Keratinocyte (primary cell): ENCODE measurements around the gene OR11H7. TPM values are rescaled to one million over a fixed set of nuclear protein-coding genes. Genes with fewer than 3 reads are reported as not detected.
A peak's percentile ranks its signal among the peaks of the same experiment; 100 is the strongest.
"Not testable (repeated sequence)": the region's sequence is repeated elsewhere in the genome, so short reads cannot be mapped to it uniquely, and the experiment has no call there.

Experiments used
- DNase-seq: peaks from one replicate; pipeline ENCODE4 v3.0.0-alpha.2; 2011; ENCODE audit warnings: low read depth, missing footprints, low spot score
- FAIRE-seq: peaks from 2 replicates; lab custom pipeline; 2011; peaks lifted over from hg19 to GRCh38; lab: Jason Lieb, UNC
- H2AFZ ChIP-seq: 2 replicates; pipeline ENCODE4 v1.6.0; 2012; ENCODE audit warnings: low read length, control low read depth, inconsistent platforms; ENCODE audit not compliant: control insufficient read depth
- H3K27ac ChIP-seq: 2 replicates; pipeline ENCODE4 v1.5.1; 2011; ENCODE audit warnings: low read length; ENCODE audit not compliant: control insufficient read depth, insufficient read depth
- H3K27me3 ChIP-seq: 3 replicates; pipeline ENCODE4 v1.6.0; 2011; ENCODE audit warnings: low read length; ENCODE audit not compliant: control insufficient read depth, insufficient read depth; ENCODE audit errors: extremely low read depth
- H3K36me3 ChIP-seq, 2 experiments: 2 replicates in 1 of 2; 3 replicates in 1 of 2; pipeline ENCODE4 v1.5.1; 2011; ENCODE audit warnings: low read length in 2 of 2, mild to moderate bottlenecking in 1 of 2; ENCODE audit not compliant: control insufficient read depth in 2 of 2, insufficient read depth in 2 of 2; ENCODE audit errors: extremely low read depth in 1 of 2
- H3K4me1 ChIP-seq: 3 replicates; pipeline ENCODE4 v1.5.1; 2011; ENCODE audit warnings: low read length; ENCODE audit not compliant: control insufficient read depth, insufficient read depth; ENCODE audit errors: extremely low read depth
- H3K4me2 ChIP-seq: 3 replicates; pipeline ENCODE4 v1.6.0; 2011; ENCODE audit warnings: low read depth, low read length; ENCODE audit not compliant: control insufficient read depth, insufficient read depth; ENCODE audit errors: extremely low read depth
- H3K4me3 ChIP-seq, 3 experiments: fragments of 200-600 bp in 1 of 3; sonication (generic) in 1 of 3; 2 replicates in 2 of 3; 3 replicates in 1 of 3; pipeline ENCODE4 v1.5.1; 2011 to 2016; ENCODE audit warnings: low read length in 3 of 3, mild to moderate bottlenecking in 3 of 3, control low read depth in 2 of 3, inconsistent platforms in 1 of 3, low read depth in 1 of 3, mixed read lengths in 1 of 3, mixed run types in 1 of 3, moderate library complexity in 1 of 3; ENCODE audit not compliant: control insufficient read depth in 2 of 3, insufficient read depth in 2 of 3; ENCODE audit errors: extremely low read depth in 1 of 3
- H3K79me2 ChIP-seq: 2 replicates; pipeline ENCODE4 v1.6.0; 2012; ENCODE audit warnings: low read length; ENCODE audit not compliant: control insufficient read depth, insufficient read depth
- H3K9ac ChIP-seq: 3 replicates; pipeline ENCODE4 v1.6.0; 2011; ENCODE audit warnings: low read length; ENCODE audit not compliant: control insufficient read depth, insufficient read depth; ENCODE audit errors: extremely low read depth
- H3K9me1 ChIP-seq: 3 replicates; pipeline ENCODE4 v1.6.0; 2011; ENCODE audit warnings: low read length; ENCODE audit not compliant: control insufficient read depth, insufficient read depth; ENCODE audit errors: extremely low read depth
- H3K9me3 ChIP-seq: 2 replicates; pipeline ENCODE4 v1.5.1; 2012; ENCODE audit warnings: low read depth, low read length; ENCODE audit not compliant: control insufficient read depth
- H4K20me1 ChIP-seq: 3 replicates; pipeline ENCODE4 v1.6.0; 2011; ENCODE audit warnings: low read length; ENCODE audit not compliant: control insufficient read depth, insufficient read depth; ENCODE audit errors: extremely low read depth
- CTCF ChIP-seq, 3 experiments: IDR thresholded peaks in 1 of 3; conservative IDR thresholded peaks in 1 of 3; optimal IDR thresholded peaks in 1 of 3; 2 replicates in 2 of 3; 3 replicates in 1 of 3; pipeline versions ENCODE3 to v1.5.1; 2011; ENCODE audit warnings: low read length in 3 of 3, mild to moderate bottlenecking in 3 of 3, moderate library complexity in 2 of 3, control low read depth in 1 of 3, inconsistent platforms in 1 of 3; ENCODE audit not compliant: insufficient read depth in 2 of 3; ENCODE audit errors: extremely low read depth in 1 of 3
- EZH2 ChIP-seq: IDR thresholded peaks from one replicate; pipeline ENCODE4 v1.6.1; 2012; ENCODE audit warnings: inconsistent platforms, mild to moderate bottlenecking, low read length, moderate library complexity
- dilution Hi-C: fragments of 300-500 bp; cut with MboI; formaldehyde crosslinking; loops from one replicate; pipeline ENCODE4 v1.7.0; 2020; ENCODE audit warnings: low sequenced_read_pairs; ENCODE audit not compliant: extremely low pct_ligation_motif_present
- polyA plus RNA-seq, 5 experiments: library from polyadenylated mRNA; depleted of rRNA in 3 of 5; stranded (reverse) in 3 of 5; stranded (forward) in 1 of 5; unstranded in 1 of 5; fragments of >200 nt; gene quantifications; 1 replicate in 1 of 5; 2 replicates in 3 of 5; 3 replicates in 1 of 5; pipeline versions ENCODE4 v1.2.1 to v1.2.3, GENCODE V29; 2011 to 2012; ENCODE audit warnings: missing spikeins in 2 of 5, low read depth in 1 of 5, low replicate concordance in 1 of 5

The OR11H7 gene
- polyA plus RNA-seq, 1 donor (not counting 4 experiments of a cell fraction or from before 2014, with no cell fraction given) = not detected

GRCh38 chr14:20247646-20248246, 19.0 kb downstream of the OR11H7 start:
- no peaks in the 10 kb centered on the region for H3K9me3 ChIP-seq
- FAIRE-seq (no peak), DNase-seq (no peak)
- no peaks in the 10 kb centered on the region for H3K36me3 ChIP-seq
- no peak overlapping the region for H3K9ac ChIP-seq
- no peak overlapping the region for H2AFZ ChIP-seq
- no peaks in the 10 kb centered on the region for H3K79me2 ChIP-seq
- no peak overlapping the region for H3K27ac ChIP-seq
- TF ChIP-seq CTCF (optimal IDR thresholded peaks at IDR 0.05 in 1 of 3, IDR thresholded peaks at IDR 0.05 in 1 of 3, conservative IDR thresholded peaks at IDR 0.05 in 1 of 3; ENCODE audit: extremely low read depth in 1 of 3, insufficient read depth in 2 of 3, low read length in 3 of 3) (peak; percentile 35 to 64 (median 43)), EZH2 (no peak)
- H3K4me1 ChIP-seq = no peaks in the 10 kb centered on the region
- H3K27me3 ChIP-seq = no peaks in the 10 kb centered on the region
- H4K20me1 ChIP-seq = no peaks in the 10 kb centered on the region
- H3K4me3 ChIP-seq = no peak overlapping the region
- no peaks in the 10 kb centered on the region for H3K9me1 ChIP-seq
- no peak overlapping the region for H3K4me2 ChIP-seq
- dilution Hi-C loops = no loop called here

GRCh38 chr14:20262642-20263128, 33.9 kb downstream of the OR11H7 start:
- Histone ChIP-seq H3K36me3 (no peaks in the 10 kb centered on the region), H3K79me2 (no peaks in the 10 kb centered on the region), H3K9ac (peak overlapping the region; percentile 29), H3K27ac (peak overlapping the region; percentile 76), H3K4me2 (peak overlapping the region; percentile 39), H3K9me3 (no peaks in the 10 kb centered on the region), H3K4me1 (peaks cover 26% of the 10 kb centered on the region), H3K9me1 (no peaks in the 10 kb centered on the region), H4K20me1 (no peaks in the 10 kb centered on the region), H3K27me3 (no peaks in the 10 kb centered on the region), H2AFZ (peak overlapping the region; percentile 66), H3K4me3 (peak overlapping the region in 1 of 3 experiments; percentile 12)
- dilution Hi-C loops = no loop called here
- DNase-seq = peak; percentile 89
- TF ChIP-seq EZH2 (no peak), CTCF (optimal IDR thresholded peaks at IDR 0.05 in 1 of 3, IDR thresholded peaks at IDR 0.05 in 1 of 3, conservative IDR thresholded peaks at IDR 0.05 in 1 of 3; ENCODE audit: extremely low read depth in 1 of 3, insufficient read depth in 2 of 3, low read length in 3 of 3) (no peak)
- FAIRE-seq = peak; percentile 95

GRCh38 chr14:20264361-20264760, 35.6 kb downstream of the OR11H7 start:
- H3K36me3 ChIP-seq, H4K20me1 ChIP-seq, H2AFZ ChIP-seq, H3K4me2 ChIP-seq, dilution Hi-C loops, H3K9me1 ChIP-seq, H3K27me3 ChIP-seq, H3K9ac ChIP-seq, H3K27ac ChIP-seq, H3K4me3 ChIP-seq, DNase-seq, FAIRE-seq, H3K9me3 ChIP-seq, H3K79me2 ChIP-seq: not testable (repeated sequence)
- peaks cover 26% of the 10 kb centered on the region for H3K4me1 ChIP-seq
